HepG2 (cell line): ENCODE measurements around the gene RDH13. TPM values are rescaled to one million over a fixed set of nuclear protein-coding genes. Genes with fewer than 3 reads are reported as not detected.

Source experiments
- ATF1 ChIP-seq: IDR thresholded peaks from 2 replicates; pipeline ENCODE4 v1.6.1; 2016; ENCODE audit warnings: mild to moderate bottlenecking, control low read depth
- ATF7 ChIP-seq, 2 experiments: fragments of 450-650 bp in 1 of 2; sonication (generic) in 1 of 2; formaldehyde crosslinking in 1 of 2; IDR thresholded peaks; 2 replicates each; pipeline versions ENCODE4 v1.4.0 to v1.6.1; 2016 to 2020; ENCODE audit warnings: antibody characterized with exemption in 1 of 2, mild to moderate bottlenecking in 1 of 2, missing genetic modification reagents in 1 of 2
- CBX2 ChIP-seq, 2 experiments: fragments of 200-600 bp in 1 of 2; sonication (generic); formaldehyde crosslinking in 1 of 2; IDR thresholded peaks; 2 replicates each; pipeline versions ENCODE4 v1.7.0 to v1.8.1; 2018 to 2022; ENCODE audit warnings: low read depth in 2 of 2, low read length in 1 of 2, mild to moderate bottlenecking in 1 of 2, missing genetic modification reagents in 1 of 2
- FOXC1 ChIP-seq: sonication (generic); formaldehyde crosslinking; IDR thresholded peaks from 2 replicates; pipeline ENCODE4 v1.8.0; 2022; ENCODE audit warnings: mild to moderate bottlenecking, missing genetic modification reagents, borderline replicate concordance
- GFI1 ChIP-seq: sonication (generic); formaldehyde crosslinking; IDR thresholded peaks from 2 replicates; pipeline ENCODE4 v1.5.0; 2020; ENCODE audit warnings: missing genetic modification reagents, mild to moderate bottlenecking, borderline replicate concordance
- HDAC2 ChIP-seq: sonication (generic); formaldehyde crosslinking; IDR thresholded peaks from 2 replicates; pipeline ENCODE4 v1.4.0; 2020; ENCODE audit warnings: missing genetic modification reagents
- HOXD1 ChIP-seq: sonication (generic); formaldehyde crosslinking; IDR thresholded peaks from 2 replicates; pipeline ENCODE4 v1.5.0; 2020; ENCODE audit warnings: missing genetic modification reagents
- KLF16 ChIP-seq, 2 experiments: sonication (generic) in 1 of 2; formaldehyde crosslinking in 1 of 2; IDR thresholded peaks; 2 replicates each; pipeline versions ENCODE4 v1.6.1 to v1.8.0; 2016 to 2023; ENCODE audit warnings: missing genetic modification reagents in 2 of 2, missing compliant biosample characterization in 1 of 2
- KMT2A ChIP-seq: sonication (generic); formaldehyde crosslinking; IDR thresholded peaks from 2 replicates; pipeline ENCODE4 v1.4.0; 2020; ENCODE audit warnings: missing genetic modification reagents
- MTA1 ChIP-seq: sonication (generic); formaldehyde crosslinking; IDR thresholded peaks from 2 replicates; pipeline ENCODE4 v1.4.0; 2020; ENCODE audit warnings: missing genetic modification reagents, mild to moderate bottlenecking, borderline replicate concordance
- NCOR1 ChIP-seq: fragments of 200-600 bp; sonication (generic); IDR thresholded peaks from 2 replicates; pipeline ENCODE4 v1.7.0; 2017; ENCODE audit warnings: antibody characterized with exemption, low read length, borderline replicate concordance
- PHF8 ChIP-seq: sonication (generic); formaldehyde crosslinking; IDR thresholded peaks from 2 replicates; pipeline ENCODE4 v1.5.0; 2020; ENCODE audit warnings: missing genetic modification reagents
- PPARG ChIP-seq: conservative IDR thresholded peaks from 2 replicates; pipeline ENCODE4 v1.6.1; 2016; ENCODE audit warnings: missing biosample characterization, missing genetic modification reagents
- SYNCRIP ChIP-seq: fragments of 200-400 bp; formaldehyde crosslinking; IDR thresholded peaks from 2 replicates; pipeline ENCODE4 v1.6.1; 2018; ENCODE audit warnings: mild to moderate bottlenecking, low read depth, low read length; ENCODE audit not compliant: insufficient read depth
- TCF7L2 ChIP-seq: IDR thresholded peaks from 2 replicates; pipeline ENCODE4 v1.6.1; 2011; ENCODE audit warnings: mild to moderate bottlenecking, low read depth, low read length, moderate library complexity
- TEAD3 ChIP-seq: optimal IDR thresholded peaks from 2 replicates; pipeline ENCODE3; 2016; ENCODE audit warnings: borderline replicate concordance
- THYN1 ChIP-seq: sonication (generic); formaldehyde crosslinking; IDR thresholded peaks from 2 replicates; pipeline ENCODE4 v1.8.1; 2023; ENCODE audit warnings: low read depth, mild to moderate bottlenecking, moderate library complexity, missing genetic modification reagents, borderline replicate concordance
- ZBTB20 ChIP-seq: sonication (generic); formaldehyde crosslinking; IDR thresholded peaks from 2 replicates; pipeline ENCODE4 v1.8.1; 2023; ENCODE audit warnings: missing genetic modification reagents, low read depth, mild to moderate bottlenecking, borderline replicate concordance
- ZBTB21 ChIP-seq: sonication (generic); formaldehyde crosslinking; IDR thresholded peaks from 2 replicates; pipeline ENCODE4 v1.4.0; 2020; ENCODE audit warnings: missing genetic modification reagents
- ZFP37 ChIP-seq: sonication (generic); formaldehyde crosslinking; IDR thresholded peaks from 2 replicates; pipeline ENCODE4 v1.4.0; 2020; ENCODE audit warnings: missing genetic modification reagents, borderline replicate concordance
- ZFP41 ChIP-seq: sonication (generic); formaldehyde crosslinking; IDR thresholded peaks from 2 replicates; pipeline ENCODE4 v1.4.0; 2020; ENCODE audit warnings: mild to moderate bottlenecking, missing genetic modification reagents, borderline replicate concordance
- ZFP90 ChIP-seq: sonication (generic); formaldehyde crosslinking; IDR thresholded peaks from 2 replicates; pipeline ENCODE4 v1.8.0; 2022; ENCODE audit warnings: missing genetic modification reagents, mild to moderate bottlenecking, inconsistent platforms, borderline replicate concordance
- ZNF124 ChIP-seq: sonication (generic); formaldehyde crosslinking; IDR thresholded peaks from 2 replicates; pipeline ENCODE4 v1.4.0; 2020; ENCODE audit warnings: missing genetic modification reagents
- ZNF564 ChIP-seq: sonication (generic); formaldehyde crosslinking; IDR thresholded peaks from 2 replicates; pipeline ENCODE4 v1.8.1; 2023; ENCODE audit warnings: mild to moderate bottlenecking, missing genetic modification reagents
- ZNF7 ChIP-seq: IDR thresholded peaks from 2 replicates; pipeline ENCODE4 v1.6.1; 2016; ENCODE audit warnings: missing biosample characterization, missing genetic modification reagents
- polyA plus RNA-seq, 8 experiments: library from polyadenylated mRNA; depleted of rRNA in 3 of 8; stranded (reverse) in 7 of 8; unstranded in 1 of 8; fragments of >200 nt; fragmentation: Illumina TruSeq in 4 of 8; extraction: Trizol in 4 of 8; gene quantifications; 2 replicates each; pipeline versions ENCODE4 v1.2.1 to v1.2.3, GENCODE V29; 2011 to 2016; ENCODE audit warnings: low read depth in 4 of 8, missing spikeins in 1 of 8, mixed read lengths in 1 of 8; ENCODE audit not compliant: insufficient read depth in 1 of 8
- total RNA-seq, 5 experiments: library from RNA; depleted of rRNA; stranded (reverse); fragments of >200 nt; fragmentation: Illumina TruSeq; extraction: Trizol; gene quantifications; 2 replicates each; pipeline ENCODE4 v1.2.3, GENCODE V29; 2016; ENCODE audit warnings: low read depth in 1 of 5
- TF ChIP-seq, protein P1 (sequence below): sonication (generic); formaldehyde crosslinking; IDR thresholded peaks from 2 replicates; pipeline ENCODE4 v1.8.0; 2022; ENCODE audit warnings: mild to moderate bottlenecking, missing genetic modification reagents, moderate library complexity
- TF ChIP-seq, protein P2 (sequence below): sonication (generic); formaldehyde crosslinking; IDR thresholded peaks from 2 replicates; pipeline ENCODE4 v1.8.0; 2022; ENCODE audit warnings: missing genetic modification reagents, mild to moderate bottlenecking, inconsistent platforms, borderline replicate concordance

Gene RDH13
- total and polyA plus RNA-seq, 2 of the 13 experiments (the other 11 are each of a cell fraction or from before 2014, with no cell fraction given) = 13.4 to 21.5 TPM

GRCh38 chr19:55062735-55063491 lies at the start of gene RDH13 (continued):
- TF ChIP-seq FOXC1 (CRISPR knock-in tag) = peak; percentile 32; the same call in 1 of the 2 replicates
- peak; percentile 79 for TF ChIP-seq PHF8 (CRISPR knock-in tag)
- no peak for TF ChIP-seq HOXD1 (CRISPR knock-in tag)
- no peak for TF ChIP-seq NCOR1
- TF ChIP-seq KLF16 (CRISPR knock-in tag; IDR thresholded peaks at IDR 0.05) = no peak
- TF ChIP-seq SYNCRIP = no peak
- TF ChIP-seq HDAC2 (CRISPR knock-in tag) = 0 out of 2 replicates have a peak, but pooled peaks have one; percentile 32
- no peak for TF ChIP-seq TEAD3 (CRISPR knock-in tag)
- TF ChIP-seq, protein P1, sequence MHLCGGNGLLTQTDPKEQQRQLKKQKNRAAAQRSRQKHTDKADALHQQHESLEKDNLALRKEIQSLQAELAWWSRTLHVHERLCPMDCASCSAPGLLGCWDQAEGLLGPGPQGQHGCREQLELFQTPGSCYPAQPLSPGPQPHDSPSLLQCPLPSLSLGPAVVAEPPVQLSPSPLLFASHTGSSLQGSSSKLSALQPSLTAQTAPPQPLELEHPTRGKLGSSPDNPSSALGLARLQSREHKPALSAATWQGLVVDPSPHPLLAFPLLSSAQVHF = no peak
- TF ChIP-seq ZFP90 (CRISPR knock-in tag) = no peak
- no peak for TF ChIP-seq ZNF564 (CRISPR knock-in tag)
- TF ChIP-seq CBX2 (IDR thresholded peaks at IDR 0.05; ENCODE audit: low read depth, low read length) = no peak
- no peak for TF ChIP-seq CBX2 (CRISPR knock-in tag; IDR thresholded peaks at IDR 0.05; ENCODE audit: low read depth)
- no peak for TF ChIP-seq ZFP41 (CRISPR knock-in tag)
- no peak for TF ChIP-seq TCF7L2
- no peak for TF ChIP-seq GFI1 (CRISPR knock-in tag)
- TF ChIP-seq ZBTB20 (CRISPR knock-in tag) = no peak
- TF ChIP-seq MTA1 (CRISPR knock-in tag) = no peak
- peak; percentile 75 for TF ChIP-seq ATF1 (CRISPR knock-in tag)
- TF ChIP-seq KMT2A (CRISPR knock-in tag) = 0 out of 2 replicates have a peak, but pooled peaks have one; percentile 18
- no peak for TF ChIP-seq ZNF124
- TF ChIP-seq PPARG (CRISPR knock-in tag) = no peak
- TF ChIP-seq ZNF7 (CRISPR knock-in tag) = no peak
- TF ChIP-seq ZBTB21 = peak; percentile 93
- TF ChIP-seq, protein P2, sequence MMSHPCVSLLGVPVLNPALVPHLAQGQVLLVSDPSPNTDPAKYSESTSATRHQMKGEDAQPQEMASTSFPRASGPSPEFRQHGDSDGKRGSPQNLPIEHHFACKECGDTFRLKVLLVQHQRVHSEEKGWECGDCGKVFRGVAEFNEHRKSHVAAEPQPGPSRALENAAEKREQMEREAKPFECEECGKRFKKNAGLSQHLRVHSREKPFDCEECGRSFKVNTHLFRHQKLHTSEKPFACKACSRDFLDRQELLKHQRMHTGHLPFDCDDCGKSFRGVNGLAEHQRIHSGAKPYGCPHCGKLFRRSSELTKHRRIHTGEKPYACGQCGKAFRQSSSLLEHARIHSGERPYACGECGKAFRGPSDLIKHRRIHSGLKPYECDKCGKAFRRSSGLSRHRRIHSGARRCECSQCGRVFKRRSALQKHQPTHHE (CRISPR knock-in tag) = 0 out of 2 replicates have a peak, but pooled peaks have one; percentile 43
- no peak for TF ChIP-seq ZFP37 (CRISPR knock-in tag)
- no peak for TF ChIP-seq THYN1 (CRISPR knock-in tag)
- TF ChIP-seq ATF7 (IDR thresholded peaks at IDR 0.05) = peak; percentile 99
- peak; percentile 67 for TF ChIP-seq ATF7 (CRISPR knock-in tag; IDR thresholded peaks at IDR 0.05)
